ENCODE results near the gene FBXL20.

DNA sequence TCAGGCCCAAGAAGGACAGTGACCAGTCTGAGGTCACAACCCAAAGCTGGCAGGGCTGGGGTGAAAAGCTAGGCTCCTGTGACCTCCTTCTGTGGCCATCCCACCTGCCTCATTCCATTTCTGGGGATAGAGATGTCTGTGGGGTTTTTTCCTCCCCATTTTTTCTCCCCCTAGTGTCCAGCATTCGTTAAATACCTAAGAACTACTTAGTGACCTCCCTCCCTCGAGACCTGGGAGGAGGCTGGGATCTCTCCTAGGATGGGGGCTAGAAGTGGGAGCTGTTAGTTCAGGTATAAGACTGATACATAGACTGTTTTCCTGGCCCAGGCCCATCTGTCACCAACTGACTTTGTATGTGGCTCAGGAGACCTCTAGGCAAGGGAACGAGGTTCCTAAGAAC is 155.2 kb downstream of the FBXL20 start:
- TF ChIP-seq, protein P1, sequence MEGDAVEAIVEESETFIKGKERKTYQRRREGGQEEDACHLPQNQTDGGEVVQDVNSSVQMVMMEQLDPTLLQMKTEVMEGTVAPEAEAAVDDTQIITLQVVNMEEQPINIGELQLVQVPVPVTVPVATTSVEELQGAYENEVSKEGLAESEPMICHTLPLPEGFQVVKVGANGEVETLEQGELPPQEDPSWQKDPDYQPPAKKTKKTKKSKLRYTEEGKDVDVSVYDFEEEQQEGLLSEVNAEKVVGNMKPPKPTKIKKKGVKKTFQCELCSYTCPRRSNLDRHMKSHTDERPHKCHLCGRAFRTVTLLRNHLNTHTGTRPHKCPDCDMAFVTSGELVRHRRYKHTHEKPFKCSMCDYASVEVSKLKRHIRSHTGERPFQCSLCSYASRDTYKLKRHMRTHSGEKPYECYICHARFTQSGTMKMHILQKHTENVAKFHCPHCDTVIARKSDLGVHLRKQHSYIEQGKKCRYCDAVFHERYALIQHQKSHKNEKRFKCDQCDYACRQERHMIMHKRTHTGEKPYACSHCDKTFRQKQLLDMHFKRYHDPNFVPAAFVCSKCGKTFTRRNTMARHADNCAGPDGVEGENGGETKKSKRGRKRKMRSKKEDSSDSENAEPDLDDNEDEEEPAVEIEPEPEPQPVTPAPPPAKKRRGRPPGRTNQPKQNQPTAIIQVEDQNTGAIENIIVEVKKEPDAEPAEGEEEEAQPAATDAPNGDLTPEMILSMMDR (conservative IDR thresholded peaks at IDR 0.05; ENCODE audit: low read depth, low read length) = no peak
- TF ChIP-seq EZH2 (IDR thresholded peaks at IDR 0.05; ENCODE audit: borderline replicate concordance, low read depth, low read length, poor library complexity, severe bottlenecking) = no peak

Data from A673 (cell line).